Gastrocnemius medialis (tissue), 4 donors: ENCODE data around the gene MAD1L1. TPM values are rescaled to one million over a fixed set of nuclear protein-coding genes. Genes with fewer than 3 reads are reported as not detected.

ENCODE experiments used
- ATAC-seq, 2 donors: fragments of 150-250 bp; one replicate each; pipeline ENCODE4 v1.9.1; 2016
- DNase-seq, 2 donors: peaks; one replicate each; pipeline ENCODE4 v3.0.0-alpha.2; 2019
- H3K27ac ChIP-seq, 4 donors: fragments of 200-600 bp; sonication (generic); 1 replicate in 1 of 4; 2 replicates in 3 of 4; pipeline ENCODE4 v1.5.1; 2016 to 2018; ENCODE audit warnings: mild to moderate bottlenecking in 2 of 4, moderate library complexity in 1 of 4
- H3K27me3 ChIP-seq, 3 donors: fragments of 200-600 bp; sonication (generic) in 2 of 3; 1 replicate in 1 of 3; 2 replicates in 2 of 3; pipeline versions ENCODE4 v1.5.1 to v1.6.0; 2016 to 2019; ENCODE audit warnings: mild to moderate bottlenecking in 1 of 3, moderate library complexity in 1 of 3
- H3K36me3 ChIP-seq, 2 donors: fragments of 200-600 bp; sonication (generic) in 1 of 2; one replicate each; pipeline ENCODE4 v1.5.1; 2017 to 2018
- H3K4me1 ChIP-seq, 2 donors: fragments of 200-600 bp; sonication (generic) in 1 of 2; one replicate each; pipeline ENCODE4 v1.5.1; 2016 to 2017; ENCODE audit warnings: mild to moderate bottlenecking in 2 of 2
- H3K4me3 ChIP-seq, 4 donors: fragments of 200-600 bp; sonication (generic) in 3 of 4; 1 replicate in 1 of 4; 2 replicates in 3 of 4; pipeline ENCODE4 v1.5.1; 2016 to 2019; ENCODE audit warnings: mild to moderate bottlenecking in 2 of 4
- H3K9me3 ChIP-seq, 3 donors: fragments of 200-600 bp; sonication (generic) in 2 of 3; 1 replicate in 1 of 3; 2 replicates in 2 of 3; pipeline ENCODE4 v1.5.1; 2016 to 2019
- CTCF ChIP-seq, 5 experiments: fragments of 450-650 bp in 3 of 5; fragments of 200-600 bp in 2 of 5; sonication (generic) in 2 of 5; IDR thresholded peaks in 4 of 5; conservative IDR thresholded peaks in 1 of 5; 1 replicate in 4 of 5; 2 replicates in 1 of 5; pipeline ENCODE4 v1.5.1; 2016 to 2019; ENCODE audit warnings: antibody characterized with exemption in 5 of 5, mild to moderate bottlenecking in 3 of 5, moderate library complexity in 3 of 5
- POLR2A ChIP-seq, 2 donors: fragments of 450-650 bp; IDR thresholded peaks; one replicate each; pipeline ENCODE4 v1.6.1; 2017; ENCODE audit warnings: antibody characterized with exemption in 2 of 2, mild to moderate bottlenecking in 2 of 2, moderate library complexity in 2 of 2
- in situ Hi-C, 4 donors: fragments of 200-750 bp; cut with MboI; loops; one replicate each; pipeline versions ENCODE4 v1.15.0 to v1.8.0; 2017; ENCODE audit warnings: low sequenced_read_pairs in 4 of 4
- intact Hi-C: fragments of 100-400 bp; cut with DNase I; formaldehyde crosslinking; loops from one replicate; pipeline ENCODE4 v1.15.1; 2023; ENCODE audit warnings: low total_unique reads
- total RNA-seq, 4 donors: library from RNA; depleted of rRNA; stranded (reverse); fragments of >200 nt; gene quantifications; one replicate each; pipeline versions ENCODE4 v1.1.0 to v1.2.3, GENCODE V29; 2016

Gene MAD1L1
- total RNA-seq, 4 donors from 2014 or later: 19.7 to 32.4 (median 22.7) TPM

DNA sequence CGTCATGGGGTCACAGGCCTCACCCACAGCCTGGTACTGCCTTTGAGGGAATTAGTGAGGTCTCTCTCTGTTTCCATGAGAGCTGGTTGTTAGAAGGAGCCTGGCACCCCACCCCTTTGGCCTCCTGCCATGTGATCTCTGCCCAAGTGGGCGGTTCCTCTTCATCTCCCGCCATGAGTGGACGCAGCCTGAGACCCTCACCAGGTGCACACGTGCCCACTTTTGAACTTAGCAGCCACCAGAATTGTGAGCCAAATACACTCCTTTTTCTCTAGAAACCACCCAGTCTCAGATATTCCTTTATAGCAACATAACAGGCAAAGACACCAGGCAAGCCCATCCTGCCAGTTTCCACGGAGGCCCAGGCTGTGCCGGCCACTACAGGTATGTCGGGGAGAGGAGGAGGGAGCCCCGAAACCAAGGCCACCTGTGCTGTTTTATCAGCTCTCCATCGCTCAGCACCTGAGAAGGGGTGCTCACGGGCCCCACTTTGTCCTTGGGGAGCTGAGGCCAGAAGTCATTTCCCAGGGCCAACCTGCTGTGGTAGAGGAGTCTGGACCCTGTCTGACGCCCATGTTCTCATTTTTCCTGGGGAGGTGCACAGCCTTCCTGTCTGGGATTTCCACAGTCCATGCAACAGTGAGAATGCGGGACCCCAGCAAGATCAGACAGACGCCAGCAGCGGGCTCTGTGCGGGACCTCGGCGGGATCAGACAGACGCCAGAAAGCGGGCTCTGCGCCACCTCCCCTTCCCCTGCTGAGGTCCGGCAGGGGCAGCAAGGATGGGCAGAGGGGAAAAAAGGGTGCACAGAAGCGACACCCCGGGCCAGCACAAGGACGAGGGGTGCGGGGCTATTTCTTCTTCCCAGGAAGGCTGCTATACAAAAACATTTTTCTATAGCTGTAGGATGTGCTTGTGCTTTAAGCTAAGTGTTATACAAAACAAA, 342.2 kb downstream of the MAD1L1 start:
- H3K4me1 ChIP-seq: peaks cover 11 to 19% of the 10 kb centered on the region in 2 donors
- DNase-seq: no peak
- no peaks in the 10 kb centered on the region for H3K27me3 ChIP-seq
- intact Hi-C loops: no loop called here
- H3K4me3 ChIP-seq: no peak overlapping the region
- ATAC-seq: no peak
- TF ChIP-seq CTCF (IDR thresholded peaks at IDR 0.05 in 4 of 5, conservative IDR thresholded peaks at IDR 0.05 in 1 of 5): no peak
- TF ChIP-seq POLR2A (IDR thresholded peaks at IDR 0.05): no peak
- no peaks in the 10 kb centered on the region for H3K36me3 ChIP-seq
- H3K9me3 ChIP-seq: no peaks in the 10 kb centered on the region
- H3K27ac ChIP-seq: no peak overlapping the region
- in situ Hi-C loops: no loop called here

DNA sequence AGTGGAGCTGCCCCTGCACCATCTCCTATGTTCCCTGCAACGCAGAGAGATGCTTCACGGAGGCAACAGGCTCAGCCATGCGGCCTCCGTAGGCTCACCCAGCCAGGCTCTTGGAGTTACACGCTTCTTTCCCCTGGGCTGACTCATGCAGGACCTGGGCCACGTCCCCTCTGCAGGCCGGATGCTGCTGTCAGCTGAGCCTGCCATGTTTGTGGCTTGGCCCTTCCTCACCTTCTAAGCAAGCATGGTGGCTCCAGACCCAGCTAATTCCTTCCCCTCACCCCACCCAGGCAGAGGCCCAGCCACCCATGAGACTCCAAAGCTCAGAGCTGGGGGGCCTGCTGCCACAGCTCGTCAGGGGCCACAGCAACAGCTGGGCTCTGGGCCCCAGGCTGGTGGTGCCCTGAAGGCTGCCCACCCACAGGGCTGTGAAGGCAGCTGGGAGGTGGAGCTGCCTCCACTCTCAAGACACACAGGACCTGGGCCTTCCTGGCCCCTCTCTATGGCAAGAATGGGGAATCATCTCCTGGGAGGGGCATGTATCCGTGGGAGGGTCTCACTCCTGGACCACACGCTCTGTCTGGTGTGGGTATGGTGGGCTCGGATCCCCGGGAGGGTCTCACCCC, 343.1 kb downstream of the MAD1L1 start:
- in situ Hi-C loops: no loop called here
- Histone ChIP-seq H3K27me3 (no peaks in the 10 kb centered on the region), H3K36me3 (no peaks in the 10 kb centered on the region), H3K4me1 (peaks cover 2 to 10% of the 10 kb centered on the region in 2 donors), H3K9me3 (no peaks in the 10 kb centered on the region), H3K4me3 (no peak overlapping the region), H3K27ac (no peak overlapping the region)
- intact Hi-C loops: no loop called here
- TF ChIP-seq CTCF (IDR thresholded peaks at IDR 0.05 in 4 of 5, conservative IDR thresholded peaks at IDR 0.05 in 1 of 5) (no peak), POLR2A (IDR thresholded peaks at IDR 0.05) (no peak)
- ATAC-seq: no peak
- DNase-seq: no peak

DNA sequence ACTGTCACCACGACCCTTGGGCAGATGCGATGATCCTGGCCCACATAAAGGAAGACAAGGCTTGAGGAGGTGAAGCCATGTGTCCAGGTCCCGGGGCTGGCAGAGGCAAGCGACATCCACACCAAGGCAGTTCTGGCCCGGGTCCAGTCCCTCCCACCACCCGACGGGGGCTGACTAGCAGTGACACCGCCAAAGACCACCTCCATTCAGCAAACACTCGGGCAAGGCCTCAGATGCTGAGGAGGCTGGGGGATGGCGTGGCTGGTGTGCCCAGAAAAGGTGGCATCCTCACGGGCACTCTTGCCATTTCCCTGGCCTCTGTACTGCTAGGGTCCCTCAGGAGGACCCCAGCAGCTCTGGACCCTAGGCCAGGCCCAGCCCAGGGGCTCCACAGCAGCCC, 343.7 kb downstream of the MAD1L1 start:
- Histone ChIP-seq H3K27ac (no peak overlapping the region), H3K4me3 (no peak overlapping the region), H3K9me3 (no peaks in the 10 kb centered on the region), H3K36me3 (no peaks in the 10 kb centered on the region), H3K4me1 (peaks cover 0 to 4% of the 10 kb centered on the region in 2 donors), H3K27me3 (no peaks in the 10 kb centered on the region)
- in situ Hi-C loops (no loop called here), intact Hi-C loops (no loop called here)
- DNase-seq (no peak), ATAC-seq (no peak)
- TF ChIP-seq CTCF (IDR thresholded peaks at IDR 0.05 in 4 of 5, conservative IDR thresholded peaks at IDR 0.05 in 1 of 5) (no peak), POLR2A (IDR thresholded peaks at IDR 0.05) (no peak)

DNA sequence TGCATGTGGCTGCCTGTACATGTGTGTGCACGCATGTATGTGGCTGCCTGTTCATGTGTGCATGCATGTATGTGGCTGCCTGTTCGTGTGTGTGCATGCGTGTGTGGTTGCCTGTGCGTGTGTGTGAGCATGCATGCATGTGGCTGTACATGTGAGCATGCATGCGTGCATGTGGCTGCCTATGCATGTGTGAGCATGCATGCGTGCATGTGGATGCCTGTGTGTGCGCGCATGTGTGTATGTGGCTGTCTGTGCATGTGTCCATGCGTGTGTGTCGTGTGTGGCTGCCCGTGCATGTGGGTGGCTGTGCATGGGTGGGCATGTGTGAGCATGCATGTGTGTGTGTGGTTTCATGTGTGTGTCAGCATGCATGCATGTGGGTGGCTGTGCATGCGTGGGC, 344.3 kb downstream of the MAD1L1 start:
- intact Hi-C loops: no loop called here
- no peak for DNase-seq
- no peak for TF ChIP-seq POLR2A (IDR thresholded peaks at IDR 0.05)
- no peak for TF ChIP-seq CTCF (IDR thresholded peaks at IDR 0.05 in 4 of 5, conservative IDR thresholded peaks at IDR 0.05 in 1 of 5)

More for the DNA sequence above, 344.3 kb downstream of the MAD1L1 start:
- no peaks in the 10 kb centered on the region for H3K27me3 ChIP-seq
- H3K4me3 ChIP-seq: no peak overlapping the region
- peaks cover 0 to under 1% of the 10 kb centered on the region in 2 donors for H3K4me1 ChIP-seq
- H3K27ac ChIP-seq: no peak overlapping the region
- no peaks in the 10 kb centered on the region for H3K9me3 ChIP-seq
- no peaks in the 10 kb centered on the region for H3K36me3 ChIP-seq
- no peak for ATAC-seq
- in situ Hi-C loops: no loop called here
